HG02840 (cell line): ENCODE data around the gene DCTD.

Experiments
- ATAC-seq: cut with Tn5 transposase; IDR thresholded peaks from one replicate; pipeline ENCODE4 v1.9.1; 2021; ENCODE audit warnings: mild to moderate bottlenecking, moderate library complexity, moderate number of reproducible peaks; ENCODE audit not compliant: unreplicated experiment, low FRiP score

The DCTD gene

GRCh38 chr4:182847576-182848450 lies 69.4 kb downstream of the DCTD start:
- no peak for ATAC-seq

- ATAC-seq: no peak
Measured at GRCh38 chr4:182846036-182846435, 71.2 kb downstream of the DCTD start.

DNA sequence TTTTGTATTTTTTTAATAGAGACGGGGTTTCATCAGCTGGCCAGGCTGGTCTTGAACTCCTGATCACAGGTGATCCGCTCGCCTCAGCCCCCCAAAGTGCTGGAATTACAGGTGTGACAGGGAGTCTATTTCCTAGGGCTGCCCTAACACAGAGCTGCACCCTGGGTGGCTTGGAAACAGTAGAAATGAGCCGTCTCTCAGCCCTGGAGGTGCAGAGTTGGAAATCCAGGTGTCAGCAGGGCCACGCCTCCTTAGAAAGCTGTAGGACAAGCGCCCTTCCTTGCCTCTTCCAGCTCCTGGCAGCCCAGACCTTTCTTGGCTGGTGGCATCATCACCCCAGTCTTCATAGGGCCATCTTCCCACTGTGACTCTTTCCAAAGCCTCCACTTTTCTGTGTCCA lies 71.6 kb downstream of the DCTD start:
- no peak for ATAC-seq

GRCh38 chr4:182843808-182844325 lies 73.3 kb downstream of the DCTD start:
- ATAC-seq: no peak

- no peak for ATAC-seq
Measured at GRCh38 chr4:182842759-182843390, 74.3 kb downstream of the DCTD start.

- ATAC-seq: no peak
Measured at GRCh38 chr4:182842104-182842600, 75.0 kb downstream of the DCTD start.

- no peak for ATAC-seq
Measured at GRCh38 chr4:182840108-182840507, 77.1 kb downstream of the DCTD start.
